GM12878 (cell line): ENCODE data around the gene NCKAP5. TPM values are rescaled to one million over a fixed set of nuclear protein-coding genes. Genes with fewer than 3 reads are reported as not detected.
A peak's percentile ranks its signal among the peaks of the same experiment; 100 is the strongest.

Experiments used
- ATAC-seq: fragments of 200-7000 bp; cut with Tn5 transposase; 3 replicates; pipeline ENCODE4 v1.9.1; 2020; ENCODE audit warnings: mild to moderate bottlenecking, moderate library complexity
- BruUV-seq: library from RNA; stranded (reverse); fragments of 400-500 nt; replicated peaks from 2 replicates; lab custom pipeline; 2021; lab: Mats Ljungman, UMichigan
- CTCF ChIA-PET: fragments of 300-600 bp; sonication (Branson Sonifier 250); formaldehyde crosslinking; extraction: SDS; loops from one replicate; lab custom pipeline; 2021; ENCODE audit warnings: inconsistent platforms; lab: Yijun Ruan, JAX
- POLR2A ChIA-PET: fragments of 350-600 bp; formaldehyde crosslinking; extraction: SDS; loops from one replicate; lab custom pipeline; 2021; ENCODE audit warnings: inconsistent platforms; lab: Charles Lee
- RAD21 ChIA-PET: fragments of 300-600 bp; sonication (Branson Sonifier 250); formaldehyde crosslinking; loops from one replicate; lab custom pipeline; 2023; ENCODE audit warnings: antibody characterized with exemption; ENCODE audit not compliant: unreplicated experiment; lab: Charles Lee
- SMC1A ChIA-PET: fragments of 300-600 bp; sonication (Branson Sonifier 250); formaldehyde crosslinking; loops from one replicate; lab custom pipeline; 2023; ENCODE audit not compliant: unreplicated experiment, uncharacterized antibody; lab: Charles Lee
- DNase-seq: peaks from one replicate; pipeline ENCODE4 v3.0.0-alpha.2; 2011; ENCODE audit warnings: low read depth, low spot score
- FAIRE-seq: peaks from 3 replicates; lab custom pipeline; 2011; peaks lifted over from hg19 to GRCh38; lab: Jason Lieb, UNC
- H2AFZ ChIP-seq: 2 replicates; pipeline ENCODE4 v1.6.0; 2011; ENCODE audit warnings: low read depth, low read length, control low read depth; ENCODE audit not compliant: control insufficient read depth
- H3K27ac ChIP-seq: 2 replicates; pipeline ENCODE4 v1.5.1; 2011; ENCODE audit warnings: control low read depth; ENCODE audit not compliant: control insufficient read depth, insufficient read depth
- H3K27me3 ChIP-seq, 2 experiments: replicated peaks in 1 of 2; 2 replicates each; pipeline versions ENCODE4 v1.6.0 to v1.6.1; 2011; ENCODE audit warnings: low read length in 1 of 2; ENCODE audit not compliant: control insufficient read depth in 2 of 2, insufficient read depth in 2 of 2
- H3K36me3 ChIP-seq, 2 experiments: 2 replicates each; pipeline ENCODE4 v1.5.1; 2011; ENCODE audit warnings: low read length in 1 of 2; ENCODE audit not compliant: control insufficient read depth in 2 of 2, insufficient read depth in 2 of 2
- H3K4me1 ChIP-seq: 2 replicates; pipeline ENCODE4 v1.6.1; 2011; ENCODE audit warnings: mild to moderate bottlenecking, low read length, moderate library complexity, mixed read lengths; ENCODE audit not compliant: control insufficient read depth, insufficient read depth
- H3K4me2 ChIP-seq: 2 replicates; pipeline ENCODE4 v1.6.0; 2011; ENCODE audit warnings: control low read depth; ENCODE audit not compliant: control insufficient read depth, insufficient read depth
- H3K4me3 ChIP-seq: fragments of 200-600 bp; sonication (generic); 2 replicates; pipeline ENCODE4 v1.5.1; 2016
- H3K79me2 ChIP-seq: 2 replicates; pipeline ENCODE4 v1.6.0; 2011; ENCODE audit warnings: low read length; ENCODE audit not compliant: control insufficient read depth, insufficient read depth
- H3K9ac ChIP-seq: 2 replicates; pipeline ENCODE4 v1.8.0; 2011; ENCODE audit warnings: low read length, control low read depth, mixed read lengths; ENCODE audit not compliant: control insufficient read depth, insufficient read depth
- H3K9me3 ChIP-seq: replicated peaks from 3 replicates; pipeline ENCODE4 v1.5.1; 2011; ENCODE audit warnings: mild to moderate bottlenecking, low read length; ENCODE audit not compliant: control insufficient read depth, insufficient read depth
- H4K20me1 ChIP-seq: 2 replicates; pipeline ENCODE4 v1.6.0; 2011; ENCODE audit not compliant: control insufficient read depth, insufficient read depth
- WGBS: methylation state at CpG from one replicate; pipeline ENCODE4 v1.1.6; 2016; ENCODE audit warnings: low lambda C conversion rate; ENCODE audit not compliant: insufficient replicate concordance, insufficient coverage; ENCODE audit errors: missing lambda C conversion rate; 5-methylcytosine and 5-hydroxymethylcytosine counted together
- in situ Hi-C: fragments of 300-500 bp; cut with MboI; formaldehyde crosslinking; loops from 9 replicates; pipeline ENCODE4 v1.14.3; 2018; ENCODE audit warnings: mixed read lengths
- intact Hi-C: fragments of 100-400 bp; cut with micrococcal nuclease; formaldehyde crosslinking; loops from one replicate; pipeline ENCODE4 v1.14.2; 2022; ENCODE audit not compliant: unreplicated experiment
- polyA plus RNA-seq, 11 experiments: library from polyadenylated mRNA; depleted of rRNA in 4 of 11; unstranded in 6 of 11; stranded (reverse) in 5 of 11; fragments of >200 nt; fragmentation: Nextera tagmentation in 4 of 11; fragmentation: Illumina TruSeq in 1 of 11; extraction: Ambion mirVana in 4 of 11; extraction: Trizol in 1 of 11; gene quantifications; 1 replicate in 1 of 11; 2 replicates in 10 of 11; pipeline versions ENCODE4 v1.2.1 to v1.2.3, GENCODE V29; 2011 to 2016; ENCODE audit warnings: inconsistent platforms in 2 of 11, missing spikeins in 2 of 11, low read depth in 1 of 11
- total RNA-seq, 4 experiments: library from RNA; depleted of rRNA in 3 of 4; stranded (reverse); fragments of >200 nt in 3 of 4; fragmentation: Illumina TruSeq in 1 of 4; extraction: Trizol in 1 of 4; gene quantifications; 2 replicates each; pipeline versions ENCODE4 v1.2.1 to v1.2.3, GENCODE V29; 2013 to 2021
- TF ChIP-seq, protein P1 (sequence below): fragments of 450-650 bp; IDR thresholded peaks from 2 replicates; pipeline ENCODE4 v1.6.1; 2017; ENCODE audit warnings: mild to moderate bottlenecking, low read depth, inconsistent platforms; ENCODE audit not compliant: poor library complexity, severe bottlenecking
- TF ChIP-seq, protein P2 (sequence below): fragments of 450-650 bp; IDR thresholded peaks from 2 replicates; pipeline ENCODE4 v1.6.1; 2016; ENCODE audit warnings: mild to moderate bottlenecking

The NCKAP5 gene
- total and polyA plus RNA-seq, 10 of the 15 experiments (the other 5 are each of a cell fraction or from before 2014, with no cell fraction given): 0.06 to 0.44 (median 0.16) TPM

DNA sequence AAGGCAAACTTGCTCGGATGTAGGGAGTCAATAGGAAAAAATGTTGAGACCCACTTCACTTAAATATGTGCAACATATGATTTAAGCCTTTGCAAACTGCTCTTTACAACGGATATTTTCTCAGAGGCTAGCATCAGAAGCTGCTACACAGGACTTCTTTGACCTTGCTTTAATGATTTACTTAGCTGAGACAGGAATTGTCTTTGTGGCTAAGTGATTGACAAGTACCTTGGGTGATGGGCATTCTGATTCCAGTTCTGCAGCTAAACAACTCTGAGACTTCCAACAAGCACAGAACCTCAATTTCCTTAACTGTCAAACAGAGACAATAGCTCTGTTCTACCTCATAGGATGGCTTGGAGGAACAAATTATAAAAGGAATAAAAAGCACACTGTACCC is 150.2 kb downstream of the NCKAP5 start:
- peaks cover 0 to 4% of the 10 kb centered on the region in 2 experiments; a peak in 1 of 4 replicates for H3K27me3 ChIP-seq
- RAD21 ChIA-PET: interaction anchor here (0.8 to 1.5 kb wide), 4 partner anchors 11 to 143 kb away, joined by 4 to 6 read pairs (median 4); no protein-coding TSS in a partner anchor
- no peak overlapping the region for H3K9ac ChIP-seq
- H3K27ac ChIP-seq: no peak overlapping the region
- in situ Hi-C loops (no loop called here), intact Hi-C loops (no loop called here)
- no peak overlapping the region for H2AFZ ChIP-seq
- no peak for FAIRE-seq
- no peaks in the 10 kb centered on the region for H3K9me3 ChIP-seq
- no peak overlapping the region for H3K4me2 ChIP-seq
- H3K79me2 ChIP-seq: no peaks in the 10 kb centered on the region
- WGBS: 14% methylated on average over 2 of the region's 2 CpGs
- peak; percentile 15 for DNase-seq
- no peak overlapping the region for H3K4me3 ChIP-seq
- TF ChIP-seq, protein P1, sequence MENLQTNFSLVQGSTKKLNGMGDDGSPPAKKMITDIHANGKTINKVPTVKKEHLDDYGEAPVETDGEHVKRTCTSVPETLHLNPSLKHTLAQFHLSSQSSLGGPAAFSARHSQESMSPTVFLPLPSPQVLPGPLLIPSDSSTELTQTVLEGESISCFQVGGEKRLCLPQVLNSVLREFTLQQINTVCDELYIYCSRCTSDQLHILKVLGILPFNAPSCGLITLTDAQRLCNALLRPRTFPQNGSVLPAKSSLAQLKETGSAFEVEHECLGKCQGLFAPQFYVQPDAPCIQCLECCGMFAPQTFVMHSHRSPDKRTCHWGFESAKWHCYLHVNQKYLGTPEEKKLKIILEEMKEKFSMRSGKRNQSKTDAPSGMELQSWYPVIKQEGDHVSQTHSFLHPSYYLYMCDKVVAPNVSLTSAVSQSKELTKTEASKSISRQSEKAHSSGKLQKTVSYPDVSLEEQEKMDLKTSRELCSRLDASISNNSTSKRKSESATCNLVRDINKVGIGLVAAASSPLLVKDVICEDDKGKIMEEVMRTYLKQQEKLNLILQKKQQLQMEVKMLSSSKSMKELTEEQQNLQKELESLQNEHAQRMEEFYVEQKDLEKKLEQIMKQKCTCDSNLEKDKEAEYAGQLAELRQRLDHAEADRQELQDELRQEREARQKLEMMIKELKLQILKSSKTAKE: no peak
- TF ChIP-seq, protein P2, sequence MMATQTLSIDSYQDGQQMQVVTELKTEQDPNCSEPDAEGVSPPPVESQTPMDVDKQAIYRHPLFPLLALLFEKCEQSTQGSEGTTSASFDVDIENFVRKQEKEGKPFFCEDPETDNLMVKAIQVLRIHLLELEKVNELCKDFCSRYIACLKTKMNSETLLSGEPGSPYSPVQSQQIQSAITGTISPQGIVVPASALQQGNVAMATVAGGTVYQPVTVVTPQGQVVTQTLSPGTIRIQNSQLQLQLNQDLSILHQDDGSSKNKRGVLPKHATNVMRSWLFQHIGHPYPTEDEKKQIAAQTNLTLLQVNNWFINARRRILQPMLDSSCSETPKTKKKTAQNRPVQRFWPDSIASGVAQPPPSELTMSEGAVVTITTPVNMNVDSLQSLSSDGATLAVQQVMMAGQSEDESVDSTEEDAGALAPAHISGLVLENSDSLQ: peak; percentile 42
- POLR2A ChIA-PET: no interaction called here
- no peaks in the 10 kb centered on the region for H3K4me1 ChIP-seq
- CTCF ChIA-PET: interaction anchor here (0.8 to 1.8 kb wide), 4 partner anchors 38 to 143 kb away, joined by 3 to 11 read pairs (median 4); no protein-coding TSS in a partner anchor
- H3K36me3 ChIP-seq: no peaks in the 10 kb centered on the region
- no peak for ATAC-seq
- no TSS peak for BruUV-seq
- no peaks in the 10 kb centered on the region for H4K20me1 ChIP-seq
- SMC1A ChIA-PET: interaction anchor here (0.7 to 3.5 kb wide), 11 partner anchors 9 to 149 kb away, joined by 3 to 20 read pairs (median 3); no protein-coding TSS in a partner anchor
